Ammon's horn (tissue), 1 donor: ENCODE data around the gene STARD8.

Experiments
- DNase-seq: peaks from one replicate; pipeline ENCODE4 v3.0.0-alpha.2; 2016; ENCODE audit warnings: low spot score

The STARD8 gene

DNA sequence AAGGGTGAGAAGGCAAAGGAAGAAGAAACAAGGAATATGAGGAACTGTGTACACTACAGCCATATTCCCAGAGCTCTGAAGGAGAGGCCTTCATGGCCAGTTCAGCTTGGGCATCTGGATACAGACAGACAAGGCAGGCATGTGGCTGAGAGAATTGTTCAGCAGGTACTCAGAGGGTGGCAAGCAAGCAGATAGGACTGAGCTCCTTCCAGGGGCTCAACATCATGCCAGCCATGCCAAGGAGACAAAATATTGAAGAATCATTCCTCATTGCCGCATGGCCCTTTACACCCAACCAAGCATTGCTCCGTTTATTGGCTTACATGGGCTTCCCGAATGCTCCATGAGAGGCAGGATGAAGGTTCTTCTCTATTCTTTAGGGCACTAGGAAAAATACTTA, 102.8 kb downstream of the STARD8 start:
- no peak for DNase-seq

DNA sequence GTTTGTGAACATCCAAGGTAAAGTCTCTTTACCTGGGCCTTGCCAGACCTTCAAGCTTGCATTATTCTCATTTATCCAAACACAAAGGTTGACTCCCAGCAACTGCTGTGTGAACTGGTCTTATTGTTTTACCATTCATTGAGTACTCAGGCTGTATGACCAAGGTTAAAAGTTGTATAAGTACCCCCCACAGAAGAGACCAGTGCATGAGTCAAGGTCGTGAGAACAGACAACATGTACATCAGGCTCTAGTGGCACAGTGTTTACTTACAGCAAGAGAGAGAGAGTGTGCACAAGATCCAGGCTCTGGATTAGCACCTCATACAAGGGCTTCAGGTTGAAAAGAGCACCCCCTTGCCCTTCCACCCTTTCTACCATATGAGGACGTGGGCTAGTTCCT, 103.9 kb downstream of the STARD8 start:
- DNase-seq, result no peak

DNA sequence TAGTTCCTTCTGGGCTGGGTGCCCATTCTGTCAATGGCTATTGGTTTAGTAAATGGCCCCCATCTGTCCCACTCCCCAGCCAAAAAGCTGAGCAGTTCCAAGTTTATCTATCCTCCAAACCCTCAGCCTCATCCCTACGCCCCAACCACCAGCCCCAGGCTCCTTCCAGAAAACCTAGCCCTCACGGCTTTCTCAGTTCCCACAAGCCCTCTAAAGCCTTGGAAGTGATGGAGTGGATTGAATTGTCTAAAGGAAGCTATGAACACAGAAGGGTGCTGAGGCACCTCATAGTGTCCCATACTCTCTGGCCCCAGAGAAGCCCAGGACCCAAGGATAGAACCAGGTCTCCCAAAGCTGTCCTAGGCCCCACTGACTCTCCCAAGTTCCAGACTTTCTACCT, 105.8 kb downstream of the STARD8 start:
- no peak for DNase-seq

DNA sequence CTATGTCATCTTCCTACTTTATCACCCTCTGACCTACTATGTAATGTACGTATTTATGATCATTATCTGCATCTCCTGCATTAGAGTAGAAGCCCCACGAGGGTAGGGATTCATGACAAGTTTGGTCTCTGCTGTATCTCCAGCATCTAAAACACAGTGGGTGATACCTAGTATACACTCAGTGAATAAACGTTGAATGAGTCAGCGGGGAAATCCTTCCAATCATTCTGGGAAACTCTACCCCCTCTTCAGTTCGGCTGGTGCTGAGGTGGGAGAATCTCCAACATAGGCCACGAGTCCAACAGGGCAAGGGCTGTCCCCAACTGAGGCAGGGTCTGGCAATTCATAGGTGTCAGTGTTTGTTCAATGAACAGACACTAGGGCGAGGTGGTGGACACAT, 106.9 kb downstream of the STARD8 start:
- no peak for DNase-seq

DNA sequence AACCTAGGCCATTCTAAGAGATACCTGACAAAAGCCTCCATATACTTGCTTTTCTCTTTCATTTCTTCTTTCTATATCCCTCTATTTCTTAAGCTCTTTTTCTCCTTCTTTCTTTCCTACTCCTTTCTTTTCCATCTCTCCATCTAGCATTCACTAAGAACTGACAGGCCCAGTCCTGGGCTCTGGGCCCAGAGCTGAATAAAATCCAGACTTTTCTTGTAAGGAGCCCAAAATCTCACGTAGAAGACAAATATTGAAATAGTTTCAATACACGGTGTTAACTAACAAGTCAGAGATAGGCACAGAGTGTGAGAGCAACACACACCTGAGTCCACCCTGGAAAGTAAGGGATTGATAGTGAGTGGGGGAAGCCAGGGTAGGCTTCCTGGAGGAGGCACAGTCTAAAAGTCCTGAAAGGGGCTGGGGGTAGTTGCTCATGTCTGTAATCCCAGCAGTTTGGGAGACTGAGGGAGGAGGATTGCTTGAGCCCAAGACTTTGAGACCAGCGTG, 108.2 kb downstream of the STARD8 start:
- DNase-seq, result no peak

DNA sequence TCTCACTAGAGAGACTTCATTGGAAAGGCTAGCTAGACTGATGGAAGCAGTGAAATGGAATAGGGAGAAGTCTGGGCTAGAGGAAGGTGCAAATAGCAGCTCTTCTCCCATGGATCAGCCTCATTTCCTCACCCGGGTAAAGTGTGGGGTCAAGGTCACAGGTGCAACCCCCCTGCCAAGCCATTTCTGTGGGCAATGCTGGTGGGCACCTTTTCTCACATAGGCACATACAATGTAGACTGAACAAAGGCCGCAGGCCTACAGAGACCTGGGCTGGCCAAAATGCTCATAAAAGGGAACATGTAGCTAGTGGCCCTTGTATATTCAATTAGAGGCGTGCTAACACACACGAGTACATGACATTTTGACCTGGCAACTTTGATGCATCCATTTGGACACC, 109.9 kb downstream of the STARD8 start:
- no peak for DNase-seq

DNA sequence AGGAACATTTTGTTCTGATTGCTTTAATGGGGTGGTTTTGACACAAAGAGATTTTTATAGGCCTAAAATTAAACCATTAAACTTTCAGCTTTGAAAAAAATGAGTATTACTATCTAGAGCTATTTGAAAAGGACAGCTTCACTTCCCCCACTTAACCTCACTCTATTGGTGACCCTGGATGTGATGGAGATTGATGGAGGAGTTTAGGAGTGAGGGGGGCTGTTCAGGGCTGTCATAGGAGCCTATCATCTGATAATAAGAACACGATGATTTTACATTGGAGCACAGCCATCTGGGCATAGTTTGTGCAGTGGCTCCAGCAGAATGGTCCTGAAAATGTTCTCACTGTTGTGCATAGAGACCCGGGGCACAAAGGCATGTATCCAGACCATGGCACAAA, 110.3 kb downstream of the STARD8 start:
- DNase-seq, result no peak

DNA sequence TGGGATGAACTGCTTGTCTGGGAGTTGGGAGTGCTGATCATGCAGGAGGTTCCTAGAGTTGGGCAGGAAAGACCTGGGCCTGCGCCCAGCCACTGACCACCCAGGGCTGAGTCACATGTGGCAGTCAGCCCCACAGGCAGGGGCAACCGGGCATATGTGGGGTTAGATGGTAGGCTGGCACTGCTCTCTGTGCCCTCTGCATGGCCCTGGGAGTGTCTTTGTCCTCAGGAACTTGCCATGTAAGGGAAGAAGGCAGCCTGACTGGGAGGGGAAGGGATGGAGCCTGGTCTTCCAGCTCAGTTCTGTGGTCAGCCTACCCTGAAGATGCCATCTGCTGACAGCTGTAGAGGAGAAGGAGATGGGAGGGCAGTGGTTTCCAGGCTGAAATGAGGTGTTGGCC, 111.2 kb downstream of the STARD8 start:
- DNase-seq, result no peak

DNA sequence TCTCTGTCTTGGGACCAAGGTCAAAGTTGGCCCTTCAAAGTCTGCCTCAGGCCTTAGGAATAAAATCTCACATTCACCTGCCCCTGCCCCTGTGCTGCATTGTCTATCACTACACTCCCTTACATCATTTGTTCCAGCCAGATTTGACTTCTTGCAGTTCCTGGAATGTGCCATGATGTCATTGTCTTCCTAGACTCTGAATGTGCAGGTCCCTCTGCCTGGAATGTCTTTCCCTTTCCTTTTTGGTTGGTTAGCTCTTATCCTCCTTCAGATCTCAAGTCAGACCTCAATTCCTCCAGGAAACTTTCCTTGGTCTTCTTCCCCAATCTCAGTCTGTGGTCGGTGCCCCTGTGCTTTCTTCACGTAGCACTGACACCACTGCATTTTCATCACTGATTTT, 113.6 kb downstream of the STARD8 start:
- DNase-seq, result no peak

DNA sequence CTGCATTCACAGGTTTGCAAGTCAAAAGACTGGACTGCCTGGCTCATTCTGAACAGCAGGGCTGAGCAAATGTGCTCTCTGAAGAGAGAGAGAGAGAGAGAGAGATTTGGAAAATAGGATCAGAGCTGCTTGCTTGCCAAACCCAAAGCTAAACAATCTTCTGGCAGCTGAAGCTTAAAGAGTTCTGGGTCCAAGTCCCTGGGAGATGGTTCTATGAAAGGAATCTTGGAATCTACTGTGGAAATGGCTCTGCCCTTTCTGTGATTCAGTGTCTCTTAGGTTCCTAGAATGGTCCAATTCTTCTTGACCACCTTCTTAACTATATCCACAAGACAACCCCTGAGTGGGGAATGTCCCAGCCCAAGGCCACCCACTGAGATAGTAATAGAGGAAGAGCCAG, 115.3 kb downstream of the STARD8 start:
- DNase-seq, result peak; percentile 5

DNA sequence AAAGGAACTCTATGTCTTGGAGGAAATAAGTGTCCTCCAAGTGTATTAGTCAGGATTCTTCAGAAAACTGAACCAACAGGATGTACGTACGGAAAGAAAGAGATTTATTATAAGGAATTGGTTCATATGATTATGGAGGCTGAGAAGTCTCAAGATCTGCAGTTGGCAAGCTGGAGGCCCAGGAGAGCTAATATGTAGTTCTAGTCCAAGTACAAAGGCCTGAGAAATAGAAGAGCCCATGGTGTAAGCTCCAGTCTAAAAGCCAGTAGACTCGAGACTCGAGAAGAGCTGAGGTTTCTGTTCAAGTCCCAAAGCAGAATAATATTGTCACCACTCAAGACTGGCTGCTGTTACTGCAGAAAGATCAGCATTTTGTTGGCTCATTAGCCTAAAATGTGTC, 116.0 kb downstream of the STARD8 start:
- no peak for DNase-seq
